Common myeloid progenitor, CD34-positive (primary cell): Measurements from ENCODE around the gene MS4A18.

Experiments
- CTCF ChIA-PET: fragments of 350-600 bp; sonication (Branson Sonifier 250); formaldehyde crosslinking; loops from one replicate; lab custom pipeline; 2021; ENCODE audit warnings: antibody characterized with exemption; lab: Charles Lee
- POLR2A ChIA-PET: fragments of 350-600 bp; sonication (Branson Sonifier 250); formaldehyde crosslinking; loops from one replicate; lab custom pipeline; 2021; ENCODE audit warnings: antibody characterized with exemption; lab: Charles Lee
- DNase-seq, 3 donors: peaks; one replicate each; pipeline versions ENCODE4 v3.0.0 to v3.0.0-alpha.2; 2013
- H3K27ac ChIP-seq, 2 experiments: 1 replicate in 1 of 2; 2 replicates in 1 of 2; pipeline ENCODE4 v1.7.0; 2013; ENCODE audit warnings: inconsistent platforms in 2 of 2, low read length in 2 of 2, mild to moderate bottlenecking in 2 of 2, low read depth in 1 of 2, moderate library complexity in 1 of 2; ENCODE audit not compliant: severe bottlenecking in 2 of 2, insufficient read depth in 1 of 2, poor library complexity in 1 of 2
- H3K27me3 ChIP-seq, 5 experiments: replicated peaks in 2 of 5; 1 replicate in 3 of 5; 2 replicates in 2 of 5; pipeline versions ENCODE4 v1.6.1 to v1.7.0; 2013; ENCODE audit warnings: low read length in 4 of 5, mild to moderate bottlenecking in 2 of 5, moderate library complexity in 2 of 5, inconsistent platforms in 1 of 5; ENCODE audit not compliant: insufficient read depth in 5 of 5, control insufficient read depth in 4 of 5
- H3K36me3 ChIP-seq, 4 experiments: 1 replicate in 2 of 4; 2 replicates in 2 of 4; pipeline versions ENCODE4 v1.6.1 to v1.7.0; 2013; ENCODE audit warnings: low read length in 3 of 4, control low read depth in 1 of 4, mild to moderate bottlenecking in 1 of 4; ENCODE audit not compliant: control insufficient read depth in 4 of 4, insufficient read depth in 4 of 4
- H3K4me1 ChIP-seq, 4 experiments: 1 replicate in 3 of 4; 2 replicates in 1 of 4; pipeline versions ENCODE4 v1.6.1 to v1.7.1; 2013; ENCODE audit warnings: low read length in 3 of 4, mild to moderate bottlenecking in 3 of 4, control low read depth in 1 of 4, inconsistent platforms in 1 of 4, moderate library complexity in 1 of 4; ENCODE audit not compliant: control insufficient read depth in 4 of 4, insufficient read depth in 4 of 4; ENCODE audit errors: control extremely low read depth in 1 of 4
- H3K4me3 ChIP-seq, 7 experiments: 1 replicate in 4 of 7; 2 replicates in 3 of 7; pipeline versions ENCODE4 v1.5.1 to v1.7.0; 2013; ENCODE audit warnings: mild to moderate bottlenecking in 7 of 7, low read length in 6 of 7, moderate library complexity in 6 of 7, inconsistent platforms in 2 of 7, low read depth in 2 of 7, control low read depth in 1 of 7; ENCODE audit not compliant: insufficient read depth in 4 of 7, control insufficient read depth in 1 of 7; ENCODE audit errors: extremely low read depth in 1 of 7
- H3K9me3 ChIP-seq, 5 experiments: 1 replicate in 4 of 5; 2 replicates in 1 of 5; pipeline versions ENCODE4 v1.6.1 to v1.7.1; 2013; ENCODE audit warnings: low read length in 4 of 5, mild to moderate bottlenecking in 2 of 5, inconsistent platforms in 1 of 5, low read depth in 1 of 5, moderate library complexity in 1 of 5; ENCODE audit not compliant: control insufficient read depth in 4 of 5, insufficient read depth in 2 of 5; ENCODE audit errors: control extremely low read depth in 1 of 5
- WGBS: methylation state at CpG from one replicate; pipeline ENCODE4 v1.1.5; 2013; ENCODE audit not compliant: insufficient coverage; 5-methylcytosine and 5-hydroxymethylcytosine counted together

Gene MS4A18

GRCh38 chr11:60747359-60747873 is 22.9 kb downstream of the MS4A18 start:
- H3K27me3 ChIP-seq = peaks cover 0 to 4% (median under 1%) of the 10 kb centered on the region in 5 experiments
- H3K4me1 ChIP-seq = no peaks in the 10 kb centered on the region
- no peak overlapping the region for H3K27ac ChIP-seq
- ChIA-PET POLR2A (no interaction called here), CTCF (interaction anchor here (1.2 to 1.5 kb wide), 2 partner anchors 9 to 18 kb away, joined by 4 to 5 read pairs; partner anchors contain the start of gene MS4A15)
- peaks cover 0 to 4% (median 0%) of the 10 kb centered on the region in 5 experiments for H3K9me3 ChIP-seq
- no peaks in the 10 kb centered on the region for H3K36me3 ChIP-seq
- over 99% methylated on average over 14 of the region's 14 CpGs for WGBS
- H3K4me3 ChIP-seq = no peak overlapping the region
- DNase-seq = no peak

GRCh38 chr11:60748225-60748624 is 23.7 kb downstream of the MS4A18 start:
- H3K9me3 ChIP-seq = peaks cover 0 to 4% (median 0%) of the 10 kb centered on the region in 5 experiments
- ChIA-PET POLR2A (no interaction called here), CTCF (interaction anchor here (2.9 kb wide), 1 partner anchor 14 kb away, joined by 11 read pairs; no protein-coding TSS in a partner anchor)
- peaks cover 0 to 8% (median 2%) of the 10 kb centered on the region in 5 experiments for H3K27me3 ChIP-seq
- 95% methylated on average over 14 of the region's 17 CpGs for WGBS
- no peaks in the 10 kb centered on the region for H3K4me1 ChIP-seq
- H3K27ac ChIP-seq = no peak overlapping the region
- DNase-seq = no peak
- no peak overlapping the region for H3K4me3 ChIP-seq
- no peaks in the 10 kb centered on the region for H3K36me3 ChIP-seq

DNA sequence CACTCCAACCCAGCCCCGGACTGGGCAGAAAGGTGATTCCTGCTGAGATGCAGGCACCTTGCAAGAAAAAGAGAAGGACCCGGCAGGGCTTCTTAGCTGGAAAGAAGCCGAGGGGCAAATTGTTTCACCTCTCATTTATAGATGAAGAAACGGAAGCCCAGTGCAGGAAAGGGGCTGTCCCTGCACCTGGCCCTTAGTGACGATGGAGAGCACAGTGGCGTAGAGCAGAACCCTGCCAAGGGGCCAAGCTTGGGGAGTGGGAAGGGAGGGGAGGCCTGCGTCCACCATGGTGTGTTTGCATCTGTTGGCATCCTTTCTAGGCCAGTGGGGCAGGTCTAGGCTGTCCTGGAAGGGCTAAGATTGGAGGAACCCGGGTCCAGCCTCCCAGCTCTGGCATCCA is 24.3 kb downstream of the MS4A18 start:
- 86% methylated on average over 8 of the region's 8 CpGs for WGBS
- Histone ChIP-seq H3K4me1 (no peaks in the 10 kb centered on the region), H3K27me3 (peaks cover 0 to 8% (median 2%) of the 10 kb centered on the region in 5 experiments), H3K36me3 (no peaks in the 10 kb centered on the region), H3K27ac (no peak overlapping the region), H3K9me3 (peaks cover 0 to 4% (median 0%) of the 10 kb centered on the region in 5 experiments), H3K4me3 (no peak overlapping the region)
- ChIA-PET CTCF (interaction anchor here (1.0 to 2.9 kb wide), 2 partner anchors 14 to 27 kb away, joined by 6 to 11 read pairs; no protein-coding TSS in a partner anchor), POLR2A (no interaction called here)
- DNase-seq = no peak

DNA sequence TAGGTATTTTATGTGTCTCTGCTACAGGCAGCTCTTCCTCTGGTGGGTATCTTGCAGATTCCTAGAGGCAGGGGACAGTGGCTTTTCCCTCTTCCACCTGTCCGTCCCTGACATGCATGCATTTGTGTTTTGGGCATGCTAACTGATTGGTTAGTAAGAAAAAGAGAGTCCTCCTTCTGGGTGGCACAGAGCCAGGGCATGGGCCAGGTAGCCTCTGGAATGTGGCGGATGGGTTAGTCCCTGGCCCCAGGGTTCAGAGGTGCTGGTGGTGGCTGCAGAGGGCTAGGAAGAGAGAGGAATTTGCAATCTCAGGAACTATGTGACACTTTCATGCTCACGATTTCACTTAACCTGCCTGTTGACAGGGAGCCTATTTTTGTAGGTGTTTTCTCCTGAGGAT is 26.4 kb downstream of the MS4A18 start:
- H3K9me3 ChIP-seq = no peaks in the 10 kb centered on the region
- WGBS = 88% methylated on average over 2 of the region's 3 CpGs

DNA sequence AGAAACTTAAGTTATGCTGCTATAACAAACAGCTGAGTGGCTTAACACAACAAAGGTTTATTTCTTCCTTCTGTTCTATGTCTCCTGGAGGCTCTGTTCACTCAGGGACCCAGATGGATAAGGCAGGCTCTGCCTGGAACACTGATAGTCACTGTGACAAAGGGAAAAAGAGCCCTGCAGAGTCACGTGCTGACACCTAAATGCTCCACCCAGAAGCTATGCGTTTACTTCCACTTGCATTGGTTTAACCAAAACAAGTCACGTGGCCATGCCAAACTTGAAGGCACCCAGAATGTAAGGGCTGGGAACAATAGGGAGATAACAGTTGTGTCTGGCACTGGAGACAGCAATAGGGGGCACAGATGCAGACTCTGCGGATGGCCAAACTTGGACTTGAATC is 28.8 kb downstream of the MS4A18 start:
- Histone ChIP-seq H3K27me3 (peaks cover 0 to 8% (median 2%) of the 10 kb centered on the region in 5 experiments), H3K4me1 (peaks cover 0 to 2% (median 0%) of the 10 kb centered on the region in 4 experiments), H3K27ac (no peak overlapping the region), H3K36me3 (no peaks in the 10 kb centered on the region), H3K9me3 (no peaks in the 10 kb centered on the region), H3K4me3 (no peak overlapping the region)
- ChIA-PET CTCF (interaction anchor here (1.0 to 1.7 kb wide), 3 partner anchors 9 to 134 kb away, joined by 3 to 6 read pairs (median 4); no protein-coding TSS in a partner anchor), POLR2A (no interaction called here)
- DNase-seq = no peak
- 59% methylated on average over 3 of the region's 4 CpGs for WGBS

More for the DNA sequence above, 26.4 kb downstream of the MS4A18 start:
- Histone ChIP-seq H3K27me3 (peaks cover 0 to 8% (median 2%) of the 10 kb centered on the region in 5 experiments), H3K4me3 (no peak overlapping the region), H3K36me3 (no peaks in the 10 kb centered on the region), H3K27ac (no peak overlapping the region), H3K4me1 (no peaks in the 10 kb centered on the region)
- POLR2A ChIA-PET = no interaction called here
- DNase-seq = no peak
- CTCF ChIA-PET = interaction anchor here (1.0 kb wide), 1 partner anchor 28 kb away, joined by 3 read pairs; no protein-coding TSS in a partner anchor

DNA sequence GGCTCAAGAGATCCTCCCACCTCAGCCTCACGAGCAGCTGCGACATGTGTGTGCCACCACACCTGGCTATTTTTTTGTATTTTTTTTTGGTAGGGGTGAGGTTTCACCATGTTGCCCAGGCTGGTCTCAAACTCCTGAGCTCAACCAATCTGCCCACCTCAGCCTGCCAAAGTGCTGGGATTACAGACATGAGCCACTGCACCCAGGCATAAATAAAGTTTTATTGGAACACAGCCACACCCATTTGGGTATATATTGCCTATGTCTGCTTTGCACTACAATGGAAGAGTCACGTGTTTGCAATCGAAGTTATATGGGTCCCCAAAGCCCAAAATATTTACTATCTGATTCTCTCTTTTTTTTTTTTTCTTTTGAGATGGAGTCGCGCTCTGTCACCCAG is 30.4 kb downstream of the MS4A18 start:
- ChIA-PET POLR2A (no interaction called here), CTCF (interaction anchor here (1.6 kb wide), 1 partner anchor 10 kb away, joined by 4 read pairs; no protein-coding TSS in a partner anchor)
- no peak overlapping the region for H3K4me3 ChIP-seq
- H3K9me3 ChIP-seq = no peaks in the 10 kb centered on the region
- H3K36me3 ChIP-seq = no peaks in the 10 kb centered on the region
- DNase-seq = no peak
- H3K4me1 ChIP-seq = peaks cover 0 to 14% (median 7%) of the 10 kb centered on the region in 4 experiments
- WGBS = 92% methylated on average over 2 of the region's 6 CpGs
- no peak overlapping the region for H3K27ac ChIP-seq
- peaks cover 0 to 6% (median 2%) of the 10 kb centered on the region in 5 experiments for H3K27me3 ChIP-seq
